Heart right ventricle (tissue), 16 donors: Measurements from ENCODE around the gene CPA5. TPM values are rescaled to one million over a fixed set of nuclear protein-coding genes. Genes with fewer than 3 reads are reported as not detected.

Experiments used
- ATAC-seq, 8 donors: fragments of 200-7000 bp; cut with Tn5 transposase; one replicate each; pipeline ENCODE4 v1.9.1; 2020; ENCODE audit warnings: mild to moderate bottlenecking in 8 of 8, moderate library complexity in 8 of 8, moderate number of reproducible peaks in 1 of 8
- DNase-seq, 2 donors: peaks; one replicate each; pipeline ENCODE4 v3.0.0-alpha.2; 2020
- H3K27ac ChIP-seq, 10 donors: fragments of 200-600 bp; sonication (generic) in 2 of 10; one replicate each; pipeline versions ENCODE4 v1.5.0 to v1.8.0; 2020 to 2022; ENCODE audit warnings: mild to moderate bottlenecking in 3 of 10
- H3K27me3 ChIP-seq, 7 donors: fragments of 200-600 bp; one replicate each; pipeline ENCODE4 v1.8.0; 2021 to 2022; ENCODE audit warnings: mild to moderate bottlenecking in 2 of 7
- H3K36me3 ChIP-seq, 9 donors: fragments of 200-600 bp; sonication (generic) in 1 of 9; one replicate each; pipeline versions ENCODE4 v1.5.0 to v1.8.0; 2020 to 2022; ENCODE audit warnings: mild to moderate bottlenecking in 2 of 9
- H3K4me1 ChIP-seq, 9 donors: fragments of 200-600 bp; sonication (generic) in 1 of 9; one replicate each; pipeline versions ENCODE4 v1.5.0 to v1.8.0; 2020 to 2022; ENCODE audit warnings: mild to moderate bottlenecking in 4 of 9
- H3K4me3 ChIP-seq, 10 donors: fragments of 200-600 bp; sonication (generic) in 2 of 10; one replicate each; pipeline versions ENCODE4 v1.5.0 to v1.8.0; 2020 to 2022; ENCODE audit warnings: mild to moderate bottlenecking in 7 of 10, moderate library complexity in 2 of 10
- H3K9me3 ChIP-seq, 11 donors: fragments of 200-600 bp in 10 of 11; sonication (generic) in 2 of 11; one replicate each; pipeline versions ENCODE4 v1.5.0 to v1.8.0; 2013 to 2022; ENCODE audit warnings: mild to moderate bottlenecking in 2 of 11, control low read depth in 1 of 11, moderate library complexity in 1 of 11
- CTCF ChIP-seq, 9 donors: fragments of 200-600 bp; sonication (generic) in 2 of 9; IDR thresholded peaks; one replicate each; pipeline versions ENCODE4 v1.5.0 to v1.8.0; 2021 to 2022; ENCODE audit warnings: antibody characterized with exemption in 9 of 9, mild to moderate bottlenecking in 5 of 9, moderate library complexity in 1 of 9
- WGBS, 2 donors: extraction: QIAGEN DNeasy Blood & Tissue Kit; methylation state at CpG; one replicate each; pipeline ENCODE4 v1.1.7; 2013; ENCODE audit warnings: inconsistent platforms in 1 of 2; 5-methylcytosine and 5-hydroxymethylcytosine counted together
- intact Hi-C, 10 donors: fragments of 100-400 bp; cut with DNase I; formaldehyde crosslinking; loops; one replicate each; pipeline versions ENCODE4 v1.11.1 to v1.14.2; 2022
- polyA plus RNA-seq, 2 donors: library from polyadenylated mRNA; stranded (reverse); fragments of 200-250 nt; gene quantifications; one replicate each; pipeline ENCODE4 v1.2.3, GENCODE V29; 2013
- total RNA-seq, 10 donors: library from RNA; stranded (reverse); fragmentation: NEBNext Ultra II Directional in 3 of 10; extraction: Animal tissue kit (Norgen Biotek cat#: 25700) in 3 of 10; gene quantifications; one replicate each; pipeline versions ENCODE4 v1.2.1 to v1.2.4, GENCODE V29; 2021 to 2023
- donor health status: Arrhythmogenic right ventricular cardiomyopathy.
- donor health status: ischemic (EF 13 %, LVEDD 7.1; RV severe dilation, severe dysfunction).
- donor health status: healthy with polysubstance abuse.
- donor health status: DM: no; HTN: yes; CAD: no.
- donor health status: DM: no; HTN: no; CAD: no.
- donor health status: ischemic (EF 25% LVEDD 6.9; RV normal size, moderate dysfunction).
- donor health status: ischemic (EF 25% LVEDD 5.7; RV mildly dilated, moderate dysfunction).
- donor health status: healthy.
- donor health status: DM: yes; HTN: yes; CAD: no.
- donor health status: Ischemic cardiomyopathy.
- donor health status: ischemic (EF 35%, LVEDD 5.7; RV mildly dilated, moderate dysfunction).
- donor health status: nonischemic (EF 11% LVEDD 7.7; RV severe dilation, severe dysfunction).
- donor health status: DM: yes; HTN: yes; CAD: no.
- donor health status: PGD.
- donor health status: ischemic (EF 29% LVEDD 5.4; RV normal size, mild dysfunction).
- donor health status: nonischemic (EF 23%, LVEDD 6.1; RV moderate dilation, normal function).

CPA5 gene
- total and polyA plus RNA-seq, 12 donors = 0.06 TPM; not detected in 11

- Histone ChIP-seq H3K4me3 (no peak overlapping the region), H3K27me3 (no peaks in the 10 kb centered on the region), H3K9me3 (peaks cover 0 to 14% (median 0%) of the 10 kb centered on the region in 11 donors), H3K27ac (no peak overlapping the region), H3K4me1 (peaks cover 0 to 12% (median 0%) of the 10 kb centered on the region in 9 donors), H3K36me3 (no peaks in the 10 kb centered on the region)
- DNase-seq (no peak), ATAC-seq (peak in 2 of 8 donors; percentile 7 to 11)
- WGBS, 2 donors = 86 to 94% methylated on average over 7 of the region's 7 CpGs
- no peak for TF ChIP-seq CTCF (IDR thresholded peaks at IDR 0.05)
- intact Hi-C loops = no loop called here
Measured at GRCh38 chr7:130380861-130381455, 36.3 kb downstream of the CPA5 start.

GRCh38 chr7:130381468-130382312, 37.1 kb downstream of the CPA5 start:
- TF ChIP-seq CTCF (IDR thresholded peaks at IDR 0.05) = peak in 3 of 9 donors; percentile 6 to 17 (median 11)
- Histone ChIP-seq H3K9me3 (peaks cover 0 to 6% (median 0%) of the 10 kb centered on the region in 11 donors), H3K36me3 (no peaks in the 10 kb centered on the region), H3K27me3 (no peaks in the 10 kb centered on the region), H3K27ac (no peak overlapping the region), H3K4me1 (peaks cover 0 to 12% (median 0%) of the 10 kb centered on the region in 9 donors), H3K4me3 (no peak overlapping the region)
- WGBS, 2 donors = 85 to 88% methylated on average over 41 of the region's 41 CpGs
- ATAC-seq (no peak), DNase-seq (peak in 1 of 2 donors; percentile 34)
- intact Hi-C loops = no loop called here

GRCh38 chr7:130383187-130383980, 38.8 kb downstream of the CPA5 start:
- DNase-seq (no peak), ATAC-seq (no peak)
- Histone ChIP-seq H3K36me3 (no peaks in the 10 kb centered on the region), H3K9me3 (peaks cover 0 to under 1% (median 0%) of the 10 kb centered on the region in 11 donors), H3K4me3 (no peak overlapping the region), H3K27me3 (no peaks in the 10 kb centered on the region), H3K4me1 (peaks cover 0 to 12% (median 0%) of the 10 kb centered on the region in 9 donors), H3K27ac (no peak overlapping the region)
- no peak for TF ChIP-seq CTCF (IDR thresholded peaks at IDR 0.05)
- intact Hi-C loops = no loop called here
- WGBS, 2 donors = 90 to 95% methylated on average over 18 of the region's 18 CpGs

GRCh38 chr7:130384371-130384801, 39.8 kb downstream of the CPA5 start:
- peaks cover 0 to 7% (median 0%) of the 10 kb centered on the region in 11 donors for H3K9me3 ChIP-seq
- no peak overlapping the region for H3K27ac ChIP-seq
- no peaks in the 10 kb centered on the region for H3K36me3 ChIP-seq
- ATAC-seq = no peak
- no peak overlapping the region for H3K4me3 ChIP-seq
- DNase-seq = no peak
- no peaks in the 10 kb centered on the region for H3K27me3 ChIP-seq
- WGBS, 2 donors = 72 to 76% methylated on average over 10 of the region's 10 CpGs
- peaks cover 0 to 12% (median 0%) of the 10 kb centered on the region in 9 donors for H3K4me1 ChIP-seq
- intact Hi-C loops = no loop called here
- no peak for TF ChIP-seq CTCF (IDR thresholded peaks at IDR 0.05)
